Smooth muscle cell (in vitro differentiated cells): ENCODE measurements around the gene RLN3. TPM values are rescaled to one million over a fixed set of nuclear protein-coding genes. Genes with fewer than 3 reads are reported as not detected.

Source experiments
- DNase-seq: peaks from one replicate; lab custom pipeline; 2025; ENCODE audit not compliant: unreplicated experiment; lab: John Stamatoyannopoulos, UW
- H2AFZ ChIP-seq: fragments of 200-600 bp; sonication (generic); 2 replicates; pipeline ENCODE4 v1.6.0; 2016; ENCODE audit warnings: antibody characterized with exemption, low read depth, mild to moderate bottlenecking
- H3F3A ChIP-seq: fragments of 200-600 bp; sonication (generic); 2 replicates; pipeline ENCODE4 v1.6.0; 2017; ENCODE audit warnings: antibody characterized with exemption, low read depth
- H3K27ac ChIP-seq: fragments of 200-600 bp; sonication (generic); 2 replicates; pipeline ENCODE4 v1.5.1; 2016; ENCODE audit warnings: low read depth, mild to moderate bottlenecking
- H3K27me3 ChIP-seq: fragments of 200-600 bp; sonication (generic); 2 replicates; pipeline ENCODE4 v1.6.1; 2016; ENCODE audit warnings: low read depth, mild to moderate bottlenecking
- H3K36me3 ChIP-seq: fragments of 200-600 bp; sonication (generic); 2 replicates; pipeline ENCODE4 v1.5.1; 2016; ENCODE audit warnings: low read depth
- H3K4me1 ChIP-seq: fragments of 200-600 bp; sonication (generic); 2 replicates; pipeline ENCODE4 v1.5.1; 2016; ENCODE audit warnings: low read depth
- H3K4me2 ChIP-seq: fragments of 200-600 bp; sonication (generic); 2 replicates; pipeline ENCODE4 v1.6.0; 2016; ENCODE audit warnings: mild to moderate bottlenecking
- H3K4me3 ChIP-seq: fragments of 200-600 bp; sonication (generic); 2 replicates; pipeline ENCODE4 v1.5.1; 2016; ENCODE audit warnings: mild to moderate bottlenecking
- H3K79me2 ChIP-seq: fragments of 200-600 bp; sonication (generic); 2 replicates; pipeline ENCODE4 v1.6.0; 2016; ENCODE audit warnings: low read depth, mild to moderate bottlenecking
- H3K9ac ChIP-seq: fragments of 200-600 bp; sonication (generic); 2 replicates; pipeline ENCODE4 v1.6.0; 2016; ENCODE audit warnings: low read depth
- H3K9me3 ChIP-seq: fragments of 200-600 bp; sonication (generic); replicated peaks from 2 replicates; pipeline ENCODE4 v1.5.1; 2016; ENCODE audit warnings: low read depth
- H4K20me1 ChIP-seq: fragments of 200-600 bp; sonication (generic); 2 replicates; pipeline ENCODE4 v1.6.0; 2016; ENCODE audit warnings: low read depth
- WGBS: methylation state at CpG from one replicate; pipeline ENCODE4 v1.1.7; 2016; ENCODE audit warnings: low lambda C conversion rate; 5-methylcytosine and 5-hydroxymethylcytosine counted together
- polyA plus RNA-seq: library from polyadenylated mRNA; unstranded; fragments of >200 nt; fragmentation: Nextera tagmentation; extraction: Ambion mirVana; gene quantifications from 2 replicates; pipeline ENCODE4 v1.2.1, GENCODE V29; 2016
- total RNA-seq: library from RNA; depleted of rRNA; stranded (reverse); fragments of >200 nt; gene quantifications from 2 replicates; pipeline ENCODE4 v1.2.3, GENCODE V29; 2014
- TF ChIP-seq, protein P1 (sequence below): fragments of 200-600 bp; sonication (generic); IDR thresholded peaks from 2 replicates; pipeline ENCODE4 v1.5.1; 2017; ENCODE audit warnings: borderline replicate concordance, mild to moderate bottlenecking, antibody characterized with exemption; ENCODE audit not compliant: insufficient read depth, poor library complexity, severe bottlenecking

Gene RLN3
- total and polyA plus RNA-seq, 2 experiments from 2014 or later = not detected

GRCh38 chr19:13993590-13994300 is 34.2 kb upstream of the RLN3 start:
- DNase-seq = no peak

GRCh38 chr19:13995017-13995728 is 32.8 kb upstream of the RLN3 start:
- Histone ChIP-seq H3F3A (no peaks in the 10 kb centered on the region), H3K27ac (no peak overlapping the region), H3K4me3 (no peak overlapping the region), H3K9me3 (no peaks in the 10 kb centered on the region), H4K20me1 (no peaks in the 10 kb centered on the region), H3K4me1 (no peaks in the 10 kb centered on the region), H3K36me3 (no peaks in the 10 kb centered on the region), H2AFZ (no peak overlapping the region), H3K27me3 (no peaks in the 10 kb centered on the region), H3K4me2 (no peak overlapping the region), H3K79me2 (peaks cover 31% of the 10 kb centered on the region), H3K9ac (no peak overlapping the region)
- DNase-seq = no peak
- WGBS = 92% methylated on average over 13 of the region's 13 CpGs
- TF ChIP-seq, protein P1, sequence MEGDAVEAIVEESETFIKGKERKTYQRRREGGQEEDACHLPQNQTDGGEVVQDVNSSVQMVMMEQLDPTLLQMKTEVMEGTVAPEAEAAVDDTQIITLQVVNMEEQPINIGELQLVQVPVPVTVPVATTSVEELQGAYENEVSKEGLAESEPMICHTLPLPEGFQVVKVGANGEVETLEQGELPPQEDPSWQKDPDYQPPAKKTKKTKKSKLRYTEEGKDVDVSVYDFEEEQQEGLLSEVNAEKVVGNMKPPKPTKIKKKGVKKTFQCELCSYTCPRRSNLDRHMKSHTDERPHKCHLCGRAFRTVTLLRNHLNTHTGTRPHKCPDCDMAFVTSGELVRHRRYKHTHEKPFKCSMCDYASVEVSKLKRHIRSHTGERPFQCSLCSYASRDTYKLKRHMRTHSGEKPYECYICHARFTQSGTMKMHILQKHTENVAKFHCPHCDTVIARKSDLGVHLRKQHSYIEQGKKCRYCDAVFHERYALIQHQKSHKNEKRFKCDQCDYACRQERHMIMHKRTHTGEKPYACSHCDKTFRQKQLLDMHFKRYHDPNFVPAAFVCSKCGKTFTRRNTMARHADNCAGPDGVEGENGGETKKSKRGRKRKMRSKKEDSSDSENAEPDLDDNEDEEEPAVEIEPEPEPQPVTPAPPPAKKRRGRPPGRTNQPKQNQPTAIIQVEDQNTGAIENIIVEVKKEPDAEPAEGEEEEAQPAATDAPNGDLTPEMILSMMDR = no peak

More at GRCh38 chr19:13993590-13994300, 34.2 kb upstream of the RLN3 start:
- Histone ChIP-seq H3K27ac (no peak overlapping the region), H3K4me1 (no peaks in the 10 kb centered on the region), H3K79me2 (peaks cover 17% of the 10 kb centered on the region), H2AFZ (no peak overlapping the region), H3K9ac (no peak overlapping the region), H3K4me2 (no peak overlapping the region), H3K27me3 (no peaks in the 10 kb centered on the region), H3F3A (no peaks in the 10 kb centered on the region), H4K20me1 (no peaks in the 10 kb centered on the region), H3K36me3 (no peaks in the 10 kb centered on the region), H3K9me3 (no peaks in the 10 kb centered on the region), H3K4me3 (no peak overlapping the region)
- 97% methylated on average over 19 of the region's 22 CpGs for WGBS
- TF ChIP-seq, protein P1 = no peak

- Histone ChIP-seq H3K36me3 (no peaks in the 10 kb centered on the region), H4K20me1 (no peaks in the 10 kb centered on the region), H3K4me3 (no peak overlapping the region), H3F3A (no peaks in the 10 kb centered on the region), H3K4me1 (no peaks in the 10 kb centered on the region), H3K79me2 (peaks cover 41% of the 10 kb centered on the region), H3K4me2 (no peak overlapping the region), H3K27ac (no peak overlapping the region), H3K9me3 (no peaks in the 10 kb centered on the region), H3K27me3 (no peaks in the 10 kb centered on the region), H2AFZ (no peak overlapping the region), H3K9ac (no peak overlapping the region)
- 96% methylated on average over 14 of the region's 14 CpGs for WGBS
- no peak for DNase-seq
- TF ChIP-seq, protein P1 = no peak
These were observed 31.8 kb upstream of the RLN3 start for GRCh38 chr19:13995878-13996765.
